ENCODE measurements around the gene TCF12. TPM values are rescaled to one million over a fixed set of nuclear protein-coding genes. Genes with fewer than 3 reads are reported as not detected.

TCF12 gene
- total RNA-seq, 1 experiment from 2014 or later = 76.7 TPM

DNA sequence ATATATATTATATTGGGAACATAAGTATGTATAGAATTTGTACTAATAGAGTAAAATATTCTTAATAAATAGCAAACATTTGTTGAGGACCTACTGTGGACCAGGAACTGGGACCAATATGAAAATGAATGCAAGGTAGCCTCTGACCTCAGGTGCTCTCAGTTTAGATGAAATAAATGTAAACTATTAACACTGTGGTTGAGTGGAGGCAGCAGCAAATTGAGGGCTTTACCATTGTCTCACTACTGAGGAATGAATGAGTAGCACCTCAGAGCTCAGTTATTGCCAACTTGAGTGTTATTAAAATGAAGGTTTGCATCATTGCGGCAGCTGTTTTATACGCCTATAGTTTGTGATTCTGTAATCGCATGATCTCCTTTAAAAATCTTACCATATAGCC, 366.9 kb downstream of the TCF12 start:
- Mint-ChIP-seq H3K36me3 (ENCODE audit: insufficient read depth in 1 of 3, low read depth in 3 of 3) (peaks cover 32 to 64% (median 63%) of the 10 kb centered on the region in 3 experiments), H3K9me3 (no peaks in the 10 kb centered on the region), H3K4me1 (peaks cover 20 to 24% of the 10 kb centered on the region in 2 experiments), H3K27me3 (ENCODE audit: low read depth) (no peaks in the 10 kb centered on the region), H3K4me3 (no peak overlapping the region), H3K27ac (peak overlapping the region in 1 of 3 experiments; percentile 49; a peak in 2 of 7 replicates)
- no peak overlapping the region for H3K23ac ChIP-seq (ENCODE audit: insufficient read length, low read depth, low read length)
- no peaks in the 10 kb centered on the region for H3K27me3 ChIP-seq (ENCODE audit: insufficient read depth, low read length)
- no peaks in the 10 kb centered on the region for H4K20me1 ChIP-seq (ENCODE audit: control insufficient read depth, insufficient read depth, insufficient read length)
- H3K56ac ChIP-seq (ENCODE audit: insufficient read length, low read depth, low read length) = no peak overlapping the region
- no peak overlapping the region for H3K27ac ChIP-seq (ENCODE audit: insufficient read length, low read depth, low read length)
- H4K91ac ChIP-seq (ENCODE audit: insufficient read length, low read depth, low read length) = no peak overlapping the region
- H3K4ac ChIP-seq (ENCODE audit: low read depth, low read length) = no peak overlapping the region
- TF ChIP-seq, protein P1, sequence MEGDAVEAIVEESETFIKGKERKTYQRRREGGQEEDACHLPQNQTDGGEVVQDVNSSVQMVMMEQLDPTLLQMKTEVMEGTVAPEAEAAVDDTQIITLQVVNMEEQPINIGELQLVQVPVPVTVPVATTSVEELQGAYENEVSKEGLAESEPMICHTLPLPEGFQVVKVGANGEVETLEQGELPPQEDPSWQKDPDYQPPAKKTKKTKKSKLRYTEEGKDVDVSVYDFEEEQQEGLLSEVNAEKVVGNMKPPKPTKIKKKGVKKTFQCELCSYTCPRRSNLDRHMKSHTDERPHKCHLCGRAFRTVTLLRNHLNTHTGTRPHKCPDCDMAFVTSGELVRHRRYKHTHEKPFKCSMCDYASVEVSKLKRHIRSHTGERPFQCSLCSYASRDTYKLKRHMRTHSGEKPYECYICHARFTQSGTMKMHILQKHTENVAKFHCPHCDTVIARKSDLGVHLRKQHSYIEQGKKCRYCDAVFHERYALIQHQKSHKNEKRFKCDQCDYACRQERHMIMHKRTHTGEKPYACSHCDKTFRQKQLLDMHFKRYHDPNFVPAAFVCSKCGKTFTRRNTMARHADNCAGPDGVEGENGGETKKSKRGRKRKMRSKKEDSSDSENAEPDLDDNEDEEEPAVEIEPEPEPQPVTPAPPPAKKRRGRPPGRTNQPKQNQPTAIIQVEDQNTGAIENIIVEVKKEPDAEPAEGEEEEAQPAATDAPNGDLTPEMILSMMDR (conservative IDR thresholded peaks at IDR 0.05) = no peak
- H2AK5ac ChIP-seq (ENCODE audit: insufficient read length, low read length) = no peak overlapping the region
- no peaks in the 10 kb centered on the region for H3K23me2 ChIP-seq (ENCODE audit: insufficient read length, low read depth, low read length, poor library complexity, severe bottlenecking)
- no peak overlapping the region for H2BK15ac ChIP-seq (ENCODE audit: low read depth, low read length)
- WGBS (ENCODE audit: extremely low coverage, insufficient read length, low lambda C conversion rate) = no CpG with 5 or more reads among the region's 3 CpGs
- H3K79me2 ChIP-seq (ENCODE audit: insufficient read depth, low read length) = no peaks in the 10 kb centered on the region
- H2BK20ac ChIP-seq (ENCODE audit: low read depth, low read length, poor library complexity, severe bottlenecking) = no peak overlapping the region
- no peak for DNase-seq
- no peak overlapping the region for H3K4me2 ChIP-seq (ENCODE audit: insufficient read depth, insufficient read length, low read length)
- no peak overlapping the region for H2BK5ac ChIP-seq (ENCODE audit: insufficient read length, low read length)
- H2AFZ ChIP-seq (ENCODE audit: low read length) = no peak overlapping the region
- H4K8ac ChIP-seq (replicated peaks; ENCODE audit: insufficient read length, low read depth, low read length) = no peak overlapping the region
- no peaks in the 10 kb centered on the region for H3K9me3 ChIP-seq (ENCODE audit: control insufficient read depth, low read depth, low read length)
- H2BK12ac ChIP-seq (ENCODE audit: insufficient read length, low read depth, low read length) = no peak overlapping the region
- H3K4me1 ChIP-seq (ENCODE audit: insufficient read depth, low read length) = peaks cover 6% of the 10 kb centered on the region; the same call in 1 of the 2 replicates
- H4K5ac ChIP-seq (ENCODE audit: insufficient read length, low read depth, low read length) = no peak overlapping the region
- H3K79me1 ChIP-seq (ENCODE audit: insufficient read depth, low read depth, low read length, poor library complexity, severe bottlenecking) = no peaks in the 10 kb centered on the region
- H3K9ac ChIP-seq (ENCODE audit: extremely low read depth, insufficient read length, low read length) = no peak overlapping the region
- no peak overlapping the region for H3K14ac ChIP-seq (ENCODE audit: insufficient read depth, low read length)
- no peak overlapping the region for H3T11ph ChIP-seq (ENCODE audit: low read length)
- H3K18ac ChIP-seq (ENCODE audit: insufficient read length, low read depth, low read length) = no peak overlapping the region
- H2BK120ac ChIP-seq (ENCODE audit: low read depth, low read length, poor library complexity, severe bottlenecking) = no peak overlapping the region

Measured in H9 (cell line).